Measurements from ENCODE around the gene LYG1. TPM values are rescaled to one million over a fixed set of nuclear protein-coding genes. Genes with fewer than 3 reads are reported as not detected.
"Not testable (repeated sequence)": the region's sequence is repeated elsewhere in the genome, so short reads cannot be mapped to it uniquely, and the experiment has no call there.

Gene LYG1
- 0.43 and 0.69 TPM in 2 replicates for total RNA-seq (2014; rRNA removed; shearing (Covaris generic))
- polyA plus RNA-seq (2014; cell fraction: nucleus; rRNA removed), result 1.4 and 4.1 TPM in 2 replicates

GRCh38 chr2:99301097-99301496 is at the start of gene LYG1:
TSS of gene LYG1 (minus strand) at chr2:99301197. CDS start at chr2:99295670, 5,527 bp downstream.
- not testable (repeated sequence) for DNase-seq (ENCODE audit: extremely low read depth, low read depth)

- DNase-seq (ENCODE audit: extremely low read depth, low read depth), result no peak
Measured at GRCh38 chr2:99350194-99350593, 49.2 kb upstream of the LYG1 start.

GRCh38 chr2:99348173-99348572 is 47.2 kb upstream of the LYG1 start:
- DNase-seq (ENCODE audit: extremely low read depth, low read depth), result no peak

- no peak for DNase-seq (ENCODE audit: extremely low read depth, low read depth)
Measured at GRCh38 chr2:99346218-99346617, 45.2 kb upstream of the LYG1 start.

- DNase-seq (ENCODE audit: extremely low read depth, low read depth), result not testable (repeated sequence)
Measured at GRCh38 chr2:99345446-99345845, 44.4 kb upstream of the LYG1 start.

GRCh38 chr2:99342536-99342935 is 41.5 kb upstream of the LYG1 start:
- DNase-seq (ENCODE audit: extremely low read depth, low read depth), result no peak

GRCh38 chr2:99340669-99341236 is 39.8 kb upstream of the LYG1 start:
- no peak for DNase-seq (ENCODE audit: extremely low read depth, low read depth)

- no peak for DNase-seq (ENCODE audit: extremely low read depth, low read depth)
Measured at GRCh38 chr2:99338029-99338585, 37.1 kb upstream of the LYG1 start.

GRCh38 chr2:99337113-99338028 is 36.4 kb upstream of the LYG1 start, which contains the start of gene EIF5B:
TSS of gene EIF5B (plus strand) at chr2:99337389. CDS start at chr2:99337555, 166 bp downstream.
- DNase-seq (ENCODE audit: extremely low read depth, low read depth), result peak; percentile 98

GRCh38 chr2:99336804-99337112 is 35.8 kb upstream of the LYG1 start:
- DNase-seq (ENCODE audit: extremely low read depth, low read depth), result no peak

GRCh38 chr2:99335911-99336803 is 35.2 kb upstream of the LYG1 start, which contains the start of gene TXNDC9:
TSS of gene TXNDC9 (minus strand) at chr2:99336333. CDS start at chr2:99333210, 3,123 bp downstream.
- DNase-seq (ENCODE audit: extremely low read depth, low read depth), result peak; percentile 99

- DNase-seq (ENCODE audit: extremely low read depth, low read depth), result no peak
Measured at GRCh38 chr2:99325384-99325783, 24.4 kb upstream of the LYG1 start.

GRCh38 chr2:99317873-99318200 is 16.8 kb upstream of the LYG1 start:
- DNase-seq (ENCODE audit: extremely low read depth, low read depth), result not testable (repeated sequence)

GRCh38 chr2:99317161-99317872 is 16.3 kb upstream of the LYG1 start:
- no peak for DNase-seq (ENCODE audit: extremely low read depth, low read depth)

GRCh38 chr2:99299580-99299979 is 1.4 kb downstream of the LYG1 start:
- no peak for DNase-seq (ENCODE audit: extremely low read depth, low read depth)

GRCh38 chr2:99297994-99298393 is 3.0 kb downstream of the LYG1 start:
- no peak for DNase-seq (ENCODE audit: extremely low read depth, low read depth)

GRCh38 chr2:99285526-99285925 is 15.5 kb downstream of the LYG1 start:
- DNase-seq (ENCODE audit: extremely low read depth, low read depth), result no peak

- no peak for DNase-seq (ENCODE audit: extremely low read depth, low read depth)
Measured at GRCh38 chr2:99279969-99280695, 20.9 kb downstream of the LYG1 start.

GRCh38 chr2:99278793-99279291 is 22.2 kb downstream of the LYG1 start:
- DNase-seq (ENCODE audit: extremely low read depth, low read depth), result no peak

All from NCI-H460 (cell line).